NT2/D1 (cell line): ENCODE results near the gene HSPA9.

Experiments
- YY1 ChIP-seq: IDR thresholded peaks from 2 replicates; pipeline ENCODE4 v1.6.1; 2011; ENCODE audit not compliant: insufficient read length, insufficient read depth
- ZNF274 ChIP-seq: IDR thresholded peaks from 2 replicates; pipeline ENCODE4 v1.6.1; 2011; ENCODE audit warnings: mild to moderate bottlenecking, low read depth, low read length

- no peak for TF ChIP-seq YY1
- TF ChIP-seq ZNF274, result no peak
Observed at GRCh38 chr5:138580001-138580400, 4.8 kb upstream of the HSPA9 start.
